HUDEP-2 (cell line): ENCODE results near the gene ZNF784.
"Not testable (repeated sequence)": the region's sequence is repeated elsewhere in the genome, so short reads cannot be mapped to it uniquely, and the experiment has no call there.

Source experiments
- DNase-seq, 76 experiments: peaks; one replicate each; lab custom pipeline; 2025; ENCODE audit not compliant: unreplicated experiment in 76 of 76; lab: John Stamatoyannopoulos, UW

Gene ZNF784

GRCh38 chr19:55590617-55591016 lies 33.7 kb downstream of the ZNF784 start:
- DNase-seq: peak in 62 of 76 experiments; percentile 10 to 73 (median 44)

GRCh38 chr19:55590109-55590508 lies 34.3 kb downstream of the ZNF784 start:
- no peak for DNase-seq

- no peak for DNase-seq
These were observed 35.6 kb downstream of the ZNF784 start for GRCh38 chr19:55588738-55589137.

GRCh38 chr19:55586976-55587668 lies 37.2 kb downstream of the ZNF784 start:
- peak in 75 of 76 experiments; percentile 32 to 97 (median 92) for DNase-seq

GRCh38 chr19:55585658-55586339 lies 38.6 kb downstream of the ZNF784 start:
- DNase-seq: no peak

- no peak for DNase-seq
These were observed 39.5 kb downstream of the ZNF784 start for GRCh38 chr19:55584871-55585270.

DNA sequence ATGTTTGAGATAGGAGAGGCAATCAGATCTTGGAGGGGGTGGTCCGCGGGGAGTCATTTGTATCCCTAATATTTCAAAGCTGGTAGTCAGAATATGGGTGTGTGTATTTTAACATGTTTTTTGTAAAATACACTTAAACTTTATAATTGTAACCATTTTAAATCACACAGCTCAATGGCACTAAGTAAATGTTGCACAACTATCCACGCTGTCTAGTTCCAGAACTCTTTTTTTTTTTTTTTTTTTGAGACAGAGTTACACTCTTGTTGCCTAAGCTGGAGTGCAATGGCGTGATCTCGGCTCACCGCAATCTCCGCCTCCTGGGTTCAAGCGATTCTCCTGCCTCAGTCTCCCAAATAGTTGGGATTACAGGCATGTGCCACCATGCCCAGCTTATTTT lies 40.5 kb downstream of the ZNF784 start:
- DNase-seq: not testable (repeated sequence)

DNA sequence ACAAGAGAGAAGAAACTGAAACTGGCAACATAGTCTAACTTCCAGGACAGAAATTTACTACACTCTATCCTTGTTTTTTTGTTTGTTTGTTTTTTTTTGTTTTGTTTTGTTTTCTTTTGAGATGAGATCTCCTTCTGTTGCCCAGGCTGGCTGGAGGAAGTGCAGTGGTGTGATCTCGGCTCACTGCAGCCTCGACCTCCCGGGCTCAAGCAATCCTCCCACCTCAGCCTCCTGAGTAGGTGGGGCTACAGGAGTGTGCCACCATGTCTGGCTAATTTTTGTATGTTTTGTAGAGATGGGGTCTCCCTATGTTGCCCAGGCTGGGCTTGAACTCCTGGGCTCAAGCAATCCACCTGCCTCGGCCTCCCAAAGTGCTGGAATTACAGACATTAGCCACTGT lies 42.1 kb downstream of the ZNF784 start:
- DNase-seq: not testable (repeated sequence)

- no peak for DNase-seq
These were observed 42.5 kb downstream of the ZNF784 start for GRCh38 chr19:55581823-55582223.

DNA sequence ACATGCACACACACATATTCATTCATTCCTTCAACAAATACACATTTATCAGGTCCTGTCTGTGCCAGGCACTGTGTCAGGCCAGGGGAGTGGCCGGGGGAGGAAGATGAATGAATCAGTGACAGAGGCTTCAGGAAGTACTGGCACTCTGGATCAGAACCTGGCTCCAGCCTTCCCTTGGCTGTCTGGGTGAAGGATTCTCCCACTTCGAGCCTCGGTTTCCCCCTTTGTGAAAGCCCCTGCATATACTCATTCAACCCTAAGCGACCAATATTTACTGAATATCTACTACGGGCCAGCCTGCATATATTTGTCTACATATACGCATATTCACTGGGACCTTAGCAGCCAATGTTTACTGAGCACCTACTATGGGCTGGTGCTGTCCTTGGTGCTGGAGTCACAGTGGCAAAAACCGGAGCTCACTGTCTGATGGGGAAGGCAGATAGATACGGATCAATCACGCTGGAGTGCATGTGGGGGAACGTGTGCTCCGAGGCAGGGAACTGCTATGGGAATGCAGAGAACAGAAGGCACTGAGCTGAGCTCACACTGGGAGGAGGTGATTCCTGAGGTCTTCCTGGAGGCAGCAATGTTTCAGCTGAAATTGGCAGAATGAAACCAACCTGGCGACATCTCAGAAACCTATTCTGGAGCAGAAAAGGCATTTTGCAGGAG lies 43.1 kb downstream of the ZNF784 start:
- peak in 30 of 76 experiments; percentile 7 to 52 (median 21) for DNase-seq

DNA sequence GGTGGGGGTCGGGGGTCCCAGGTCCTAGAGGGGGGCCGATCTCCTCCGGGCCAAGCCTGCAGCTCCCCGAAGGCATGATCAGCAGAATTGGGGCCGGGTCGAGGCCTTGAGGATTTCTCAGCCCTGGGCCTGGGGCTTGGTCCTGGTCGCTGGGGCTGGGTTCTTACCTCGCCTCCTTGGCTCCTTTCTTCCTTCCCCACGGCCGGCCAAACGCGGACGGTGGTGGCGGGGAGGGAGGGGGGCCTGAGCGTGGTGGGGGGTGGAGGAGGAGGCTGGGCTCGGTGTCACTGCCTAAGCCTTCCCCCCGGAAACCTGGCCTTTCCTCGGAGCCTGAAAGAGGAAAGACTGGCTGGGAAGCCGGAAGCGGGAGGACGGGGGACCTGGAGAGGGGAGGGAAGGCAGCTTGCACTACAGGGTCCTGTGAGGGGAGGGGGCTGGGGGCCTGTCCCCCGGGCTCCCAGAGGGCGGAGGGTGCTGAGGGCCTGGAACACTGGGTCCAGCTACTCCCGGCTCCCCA lies 43.7 kb downstream of the ZNF784 start, which contains the start of gene ZNF579:
Gene ZNF579, minus strand, starts transcription at position 221 of the 517 bp plus-strand sequence. CDS start 1,209 bp downstream, outside the sequence.
- peak in 74 of 76 experiments; percentile 18 to 91 (median 73) for DNase-seq

DNA sequence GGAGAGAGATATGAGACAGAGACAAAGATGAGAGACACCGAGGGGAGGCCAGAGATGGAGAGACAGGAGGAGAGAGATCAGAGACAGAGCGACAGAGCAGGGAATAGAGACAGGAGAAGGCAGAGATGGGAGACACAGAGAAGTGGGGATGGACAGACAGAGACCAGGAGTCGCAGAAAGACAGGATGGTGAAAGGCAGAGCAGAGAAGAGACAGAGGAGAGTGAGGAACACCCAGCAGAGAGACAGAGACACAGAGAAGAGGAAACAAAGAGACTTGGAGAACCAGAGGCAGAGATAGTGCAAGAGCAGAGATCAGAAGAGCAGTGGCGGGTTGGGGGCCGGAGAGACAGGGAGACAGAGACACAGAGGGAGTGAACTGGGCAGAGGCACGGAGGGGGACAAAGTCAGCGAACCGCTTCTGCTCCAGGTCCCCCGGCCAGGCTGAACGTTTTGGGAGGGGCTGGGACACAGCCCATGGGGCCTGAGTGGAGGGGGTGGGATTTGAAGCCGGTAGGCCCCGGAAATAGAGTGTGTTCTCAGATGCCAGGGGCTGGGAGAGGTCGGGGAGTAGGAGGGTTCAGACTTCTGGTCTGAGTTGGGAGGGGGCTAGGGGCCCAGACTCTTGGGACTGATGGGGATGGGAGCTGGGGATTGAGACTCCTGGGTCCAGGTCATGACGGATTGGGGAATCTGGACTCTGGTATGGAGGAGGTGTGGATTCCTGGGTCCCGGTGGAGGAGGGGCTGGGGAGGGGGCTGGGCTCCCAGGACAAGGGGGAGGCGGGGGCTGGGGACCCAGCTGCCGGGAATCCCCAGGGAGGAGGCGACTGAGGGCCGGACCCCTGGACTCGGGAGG lies 44.4 kb downstream of the ZNF784 start:
- DNase-seq: peak in 2 of 76 experiments; percentile 9 to 15

- DNase-seq: no peak
These were observed 45.3 kb downstream of the ZNF784 start for GRCh38 chr19:55578761-55579747.

DNA sequence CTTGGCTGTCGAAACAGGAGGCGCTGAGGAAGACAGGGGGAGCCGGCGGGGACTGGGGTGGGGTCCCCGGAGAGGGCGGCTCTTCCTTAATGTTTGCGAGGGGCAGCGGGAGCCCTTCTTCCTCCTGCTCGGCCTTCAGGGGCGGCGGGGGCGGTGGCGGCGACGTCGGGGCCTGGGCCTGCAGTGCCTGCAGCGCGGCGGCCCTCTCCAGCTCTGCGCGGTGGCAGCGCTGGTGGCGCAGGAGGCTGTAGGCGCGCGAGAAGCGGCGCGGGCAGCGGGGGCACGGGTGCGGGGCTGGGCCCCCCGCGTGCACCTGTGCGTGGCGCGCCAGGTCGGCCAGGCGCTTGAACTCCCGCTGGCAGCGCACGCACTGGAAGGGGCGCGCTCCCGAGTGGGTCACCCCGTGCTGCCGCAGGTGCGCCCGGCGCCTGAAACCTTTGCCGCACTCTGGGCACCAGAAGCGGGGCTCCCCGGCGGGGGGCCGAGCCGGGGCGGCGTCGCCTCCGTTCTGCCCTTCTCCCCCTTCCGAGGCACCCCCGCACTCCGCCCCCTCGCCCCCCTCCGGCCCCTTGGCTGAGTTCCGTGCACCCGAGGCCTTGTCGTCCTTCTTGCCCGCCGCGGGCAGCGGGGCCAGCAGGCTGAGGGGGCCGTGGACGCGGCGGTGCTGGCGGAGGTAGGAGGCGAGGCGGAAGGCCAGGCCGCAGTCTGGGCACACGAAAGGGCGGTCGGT lies 46.2 kb downstream of the ZNF784 start:
- DNase-seq: no peak

GRCh38 chr19:55576746-55577145 lies 47.6 kb downstream of the ZNF784 start:
- DNase-seq: no peak

- not testable (repeated sequence) for DNase-seq
These were observed 50.4 kb downstream of the ZNF784 start for GRCh38 chr19:55573929-55574328.
